Mammary epithelial cell (primary cell): ENCODE measurements around the gene TPX2.

Source experiments
- EZH2 ChIP-seq: IDR thresholded peaks from 2 replicates; pipeline ENCODE4 v1.6.1; 2012; ENCODE audit warnings: low read length, inconsistent platforms, borderline replicate concordance
- TF ChIP-seq, protein P1 (sequence below), 2 donors: IDR thresholded peaks in 1 of 2; conservative IDR thresholded peaks in 1 of 2; 2 replicates each; pipeline ENCODE4 v1.5.1; 2011 to 2012; ENCODE audit warnings: inconsistent platforms in 2 of 2, low read length in 2 of 2, mild to moderate bottlenecking in 2 of 2, control low read depth in 1 of 2, low read depth in 1 of 2; ENCODE audit not compliant: insufficient read depth in 1 of 2; ENCODE audit errors: extremely low read depth in 1 of 2

GRCh38 chr20:31813611-31814010, 74.5 kb downstream of the TPX2 start:
- TF ChIP-seq, protein P1, sequence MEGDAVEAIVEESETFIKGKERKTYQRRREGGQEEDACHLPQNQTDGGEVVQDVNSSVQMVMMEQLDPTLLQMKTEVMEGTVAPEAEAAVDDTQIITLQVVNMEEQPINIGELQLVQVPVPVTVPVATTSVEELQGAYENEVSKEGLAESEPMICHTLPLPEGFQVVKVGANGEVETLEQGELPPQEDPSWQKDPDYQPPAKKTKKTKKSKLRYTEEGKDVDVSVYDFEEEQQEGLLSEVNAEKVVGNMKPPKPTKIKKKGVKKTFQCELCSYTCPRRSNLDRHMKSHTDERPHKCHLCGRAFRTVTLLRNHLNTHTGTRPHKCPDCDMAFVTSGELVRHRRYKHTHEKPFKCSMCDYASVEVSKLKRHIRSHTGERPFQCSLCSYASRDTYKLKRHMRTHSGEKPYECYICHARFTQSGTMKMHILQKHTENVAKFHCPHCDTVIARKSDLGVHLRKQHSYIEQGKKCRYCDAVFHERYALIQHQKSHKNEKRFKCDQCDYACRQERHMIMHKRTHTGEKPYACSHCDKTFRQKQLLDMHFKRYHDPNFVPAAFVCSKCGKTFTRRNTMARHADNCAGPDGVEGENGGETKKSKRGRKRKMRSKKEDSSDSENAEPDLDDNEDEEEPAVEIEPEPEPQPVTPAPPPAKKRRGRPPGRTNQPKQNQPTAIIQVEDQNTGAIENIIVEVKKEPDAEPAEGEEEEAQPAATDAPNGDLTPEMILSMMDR (conservative IDR thresholded peaks at IDR 0.05 in 1 of 2, IDR thresholded peaks at IDR 0.05 in 1 of 2; ENCODE audit: extremely low read depth in 1 of 2, insufficient read depth in 1 of 2, low read depth in 1 of 2, low read length in 2 of 2): no peak
- no peak for TF ChIP-seq EZH2
